ENCODE data around the gene ATP5PO. TPM values are rescaled to one million over a fixed set of nuclear protein-coding genes. Genes with fewer than 3 reads are reported as not detected.

ATP5PO gene
- total and polyA plus RNA-seq, 2 of the 13 experiments (the other 11 are each of a cell fraction or from before 2014, with no cell fraction given), result 256 to 297 TPM

DNA sequence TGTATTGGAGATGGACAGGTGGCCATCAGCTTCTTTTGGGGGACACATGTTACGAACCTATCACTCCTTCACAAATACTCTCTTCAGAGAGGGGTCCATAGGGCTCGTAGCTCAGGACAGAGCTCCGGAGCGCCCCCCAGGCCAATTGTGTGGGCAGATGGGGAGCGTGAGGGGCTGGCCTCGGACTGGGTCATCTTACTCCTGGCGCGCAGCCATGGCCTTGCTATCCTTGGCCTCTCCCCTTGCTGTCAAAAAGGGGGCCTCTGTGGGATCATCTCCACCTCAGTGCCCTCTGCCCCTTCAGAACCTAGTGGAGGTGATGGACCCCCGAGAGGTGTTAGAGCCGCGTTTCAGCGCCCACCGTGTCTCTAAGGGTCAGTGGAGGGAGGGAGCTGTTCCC is 35.0 kb downstream of the ATP5PO start:
- WGBS (ENCODE audit: low lambda C conversion rate), result no CpG with 5 or more reads among the region's 13 CpGs
- Histone ChIP-seq H2AFZ (ENCODE audit: low read length) (no peak overlapping the region), H3K36me3 (replicated peaks in 1 of 2; ENCODE audit: control insufficient read depth in 1 of 2, insufficient read depth in 2 of 2, low read length in 2 of 2) (no peaks in the 10 kb centered on the region), H4K20me1 (ENCODE audit: insufficient read depth, low read length) (no peaks in the 10 kb centered on the region), H3K9me3 (ENCODE audit: low read length) (no peaks in the 10 kb centered on the region), H3K4me3 (replicated peaks in 1 of 3; ENCODE audit: insufficient read depth in 1 of 3, low read depth in 2 of 3, low read length in 3 of 3) (no peak overlapping the region), H3K4me1 (ENCODE audit: insufficient read depth, low read length) (no peaks in the 10 kb centered on the region), H3K4me2 (ENCODE audit: low read depth, low read length) (no peak overlapping the region), H3K9ac (ENCODE audit: insufficient read depth, low read depth, low read length) (no peak overlapping the region), H3K27ac (ENCODE audit: extremely low read length, insufficient read depth, low read length) (no peak overlapping the region), H3K27me3 (ENCODE audit: control insufficient read depth in 1 of 2, insufficient read depth in 2 of 2, low read length in 2 of 2) (peaks cover 0 to 12% of the 10 kb centered on the region in 2 experiments; a peak in 2 of 5 replicates), H3K79me2 (ENCODE audit: insufficient read depth, low read length) (no peaks in the 10 kb centered on the region)
- BruUV-seq (replicated peaks), result no TSS peak
- ChIA-PET CTCF (ENCODE audit: low intra/inter-chr PET ratio, low total read pairs) (no interaction called here), POLR2A (no interaction called here)
- FAIRE-seq (no peak), ATAC-seq (no peak), DNase-seq (ENCODE audit: low spot score) (no peak)
- TF ChIP-seq ZNF891 (CRISPR knock-in tag; IDR thresholded peaks at IDR 0.05), result no peak
- TF ChIP-seq ZNF850 (CRISPR knock-in tag; conservative IDR thresholded peaks at IDR 0.05), result no peak
- no peak for TF ChIP-seq ZNF562 (CRISPR knock-in tag; IDR thresholded peaks at IDR 0.05; ENCODE audit: borderline replicate concordance)
- TF ChIP-seq BCLAF1 (IDR thresholded peaks at IDR 0.05), result no peak
- no peak for TF ChIP-seq ZNF20 (CRISPR knock-in tag; IDR thresholded peaks at IDR 0.05)
- TF ChIP-seq IKZF1 (IDR thresholded peaks at IDR 0.05), result no peak
- TF ChIP-seq ZNF746 (CRISPR knock-in tag; IDR thresholded peaks at IDR 0.05), result no peak
- TF ChIP-seq LCORL (IDR thresholded peaks at IDR 0.05), result no peak
- no peak for TF ChIP-seq LCORL (CRISPR knock-in tag; IDR thresholded peaks at IDR 0.05)
- TF ChIP-seq, protein P1, sequence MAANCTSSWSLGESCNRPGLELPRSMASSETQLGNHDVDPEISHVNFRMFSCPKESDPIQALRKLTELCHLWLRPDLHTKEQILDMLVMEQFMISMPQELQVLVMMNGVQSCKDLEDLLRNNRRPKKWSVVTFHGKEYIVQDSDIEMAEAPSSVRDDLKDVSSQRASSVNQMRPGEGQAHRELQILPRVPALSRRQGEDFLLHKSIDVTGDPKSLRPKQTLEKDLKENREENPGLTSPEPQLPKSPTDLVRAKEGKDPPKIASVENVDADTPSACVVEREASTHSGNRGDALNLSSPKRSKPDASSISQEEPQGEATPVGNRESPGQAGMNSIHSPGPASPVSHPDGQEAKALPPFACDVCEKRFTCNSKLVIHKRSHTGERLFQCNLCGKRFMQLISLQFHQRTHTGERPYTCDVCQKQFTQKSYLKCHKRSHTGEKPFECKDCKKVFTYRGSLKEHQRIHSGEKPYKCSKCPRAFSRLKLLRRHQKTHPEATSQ (CRISPR knock-in tag; IDR thresholded peaks at IDR 0.05; ENCODE audit: borderline replicate concordance), result no peak
- in situ Hi-C loops (cut with HindIII; ENCODE audit: extremely low pct_ligation_motif_present, low pct_unique_long_range_greater_than_20kb) (no loop called here), intact Hi-C loops (cut with micrococcal nuclease; ENCODE audit: unreplicated experiment) (no loop called here)
